Uterine smooth muscle cell (primary cell): ENCODE measurements around the gene ADAM23. TPM values are rescaled to one million over a fixed set of nuclear protein-coding genes. Genes with fewer than 3 reads are reported as not detected.

Source experiments
- total RNA-seq: library from RNA; depleted of rRNA; stranded (reverse); fragments of >200 nt; gene quantifications from 2 replicates; pipeline ENCODE4 v1.2.3, GENCODE V29; 2014

ADAM23 gene, protein sequence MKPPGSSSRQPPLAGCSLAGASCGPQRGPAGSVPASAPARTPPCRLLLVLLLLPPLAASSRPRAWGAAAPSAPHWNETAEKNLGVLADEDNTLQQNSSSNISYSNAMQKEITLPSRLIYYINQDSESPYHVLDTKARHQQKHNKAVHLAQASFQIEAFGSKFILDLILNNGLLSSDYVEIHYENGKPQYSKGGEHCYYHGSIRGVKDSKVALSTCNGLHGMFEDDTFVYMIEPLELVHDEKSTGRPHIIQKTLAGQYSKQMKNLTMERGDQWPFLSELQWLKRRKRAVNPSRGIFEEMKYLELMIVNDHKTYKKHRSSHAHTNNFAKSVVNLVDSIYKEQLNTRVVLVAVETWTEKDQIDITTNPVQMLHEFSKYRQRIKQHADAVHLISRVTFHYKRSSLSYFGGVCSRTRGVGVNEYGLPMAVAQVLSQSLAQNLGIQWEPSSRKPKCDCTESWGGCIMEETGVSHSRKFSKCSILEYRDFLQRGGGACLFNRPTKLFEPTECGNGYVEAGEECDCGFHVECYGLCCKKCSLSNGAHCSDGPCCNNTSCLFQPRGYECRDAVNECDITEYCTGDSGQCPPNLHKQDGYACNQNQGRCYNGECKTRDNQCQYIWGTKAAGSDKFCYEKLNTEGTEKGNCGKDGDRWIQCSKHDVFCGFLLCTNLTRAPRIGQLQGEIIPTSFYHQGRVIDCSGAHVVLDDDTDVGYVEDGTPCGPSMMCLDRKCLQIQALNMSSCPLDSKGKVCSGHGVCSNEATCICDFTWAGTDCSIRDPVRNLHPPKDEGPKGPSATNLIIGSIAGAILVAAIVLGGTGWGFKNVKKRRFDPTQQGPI
- 9.9 and 10.5 TPM in 2 replicates for total RNA-seq

DNA sequence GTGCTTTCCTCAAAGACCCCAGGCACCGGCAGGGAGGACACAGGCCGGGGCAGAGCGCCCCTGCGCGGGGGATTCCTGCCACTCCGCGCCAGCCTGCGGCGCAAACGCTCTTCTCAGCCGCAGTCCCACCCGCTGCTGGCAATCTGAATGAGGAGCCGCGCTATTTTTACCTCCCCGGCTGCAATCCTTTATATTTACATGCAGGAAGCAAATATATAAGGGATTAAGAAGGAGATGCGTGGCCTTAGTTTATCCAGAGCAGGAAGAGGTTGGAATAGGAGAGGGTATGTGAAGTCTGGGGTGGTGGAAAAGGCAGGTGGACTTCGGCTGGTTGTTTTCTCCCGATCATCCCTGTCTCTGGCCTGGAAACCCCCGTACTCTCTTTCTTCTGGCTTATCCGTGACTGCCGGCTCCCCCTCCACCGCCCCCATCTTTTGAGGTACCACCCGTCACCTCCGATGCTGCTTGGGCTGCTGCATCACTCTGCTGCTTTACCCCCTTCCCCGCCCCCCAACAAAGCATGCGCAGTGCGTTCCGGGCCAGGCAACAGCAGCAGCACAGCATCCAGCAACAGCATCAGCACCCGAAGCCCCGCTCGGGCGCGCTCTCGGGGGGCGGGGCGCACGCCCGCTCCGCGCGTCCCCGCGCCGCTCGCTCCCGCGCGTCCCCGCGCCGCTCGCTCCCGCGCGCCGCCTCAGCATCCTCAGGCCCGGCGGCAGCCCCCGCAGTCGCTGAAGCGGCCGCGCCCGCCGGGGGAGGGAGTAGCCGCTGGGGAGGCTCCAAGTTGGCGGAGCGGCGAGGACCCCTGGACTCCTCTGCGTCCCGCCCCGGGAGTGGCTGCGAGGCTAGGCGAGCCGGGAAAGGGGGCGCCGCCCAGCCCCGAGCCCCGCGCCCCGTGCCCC lies at the start of gene ADAM23:
TSS of gene ADAM23 (plus strand) at position 700 of the 902 bp plus-strand sequence. CDS start 335 bp downstream, outside the sequence.

DNA sequence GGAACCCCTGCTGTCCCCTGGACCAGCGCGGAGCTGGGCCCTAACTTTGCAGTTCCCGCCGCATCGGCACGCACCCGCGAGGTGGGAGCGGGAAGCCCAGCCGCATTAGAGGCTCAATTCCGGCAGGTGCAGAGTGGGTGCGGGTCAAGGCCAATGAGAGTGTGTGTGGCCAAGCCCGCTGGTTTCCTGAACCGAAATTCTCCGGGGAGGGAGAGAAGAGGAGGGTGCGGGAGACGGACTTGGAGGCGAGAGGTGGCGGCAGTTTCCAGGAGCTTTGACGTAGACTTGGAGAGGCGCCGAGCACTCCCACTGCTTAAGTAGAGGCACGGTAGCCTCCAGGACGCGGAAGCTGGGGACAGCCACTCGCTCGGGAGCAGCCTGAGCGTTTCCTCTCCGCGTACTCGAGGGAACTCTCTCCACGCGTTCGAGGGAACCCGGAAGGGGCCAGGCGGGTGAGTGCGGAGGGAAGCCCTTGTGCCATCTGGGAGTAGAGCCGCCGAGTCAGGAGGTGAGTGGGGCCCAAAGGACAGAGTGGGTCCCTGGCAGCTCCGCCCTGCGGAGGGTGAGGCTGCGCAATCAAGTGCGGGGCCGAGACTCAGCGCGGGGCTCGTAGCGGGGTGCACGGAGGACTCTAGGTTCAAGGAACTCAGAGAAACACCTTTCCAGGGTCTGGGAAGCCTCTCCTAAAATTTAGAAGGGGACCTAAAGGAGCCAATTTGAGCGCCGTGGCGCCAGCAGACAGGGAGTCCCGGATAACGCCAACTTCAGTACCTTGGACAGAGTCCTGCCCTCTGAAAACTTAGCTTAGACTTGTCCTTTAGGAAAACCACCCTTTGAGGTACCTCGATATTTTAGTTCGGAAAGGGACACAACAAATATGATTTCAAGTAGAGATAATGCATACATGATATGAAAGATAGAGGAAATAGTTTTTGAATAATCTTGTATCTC lies 199.0 kb downstream of the ADAM23 start, which contains the start of gene FAM237A:
TSS of gene FAM237A (plus strand) at position 413 of the 951 bp plus-strand sequence. CDS start 1,750 bp downstream, outside the sequence.

Other genes with a start within 250 kb of the ADAM23 start
- gene ZDBF2, start 168.9 kb upstream of the ADAM23 start, total RNA-seq = 12.9 and 27.4 TPM in 2 replicates
- gene FAM237A, start 199.0 kb downstream of the ADAM23 start, total RNA-seq = not detected in 2 replicates